ENCODE results near the gene RINL.
A peak's percentile ranks its signal among the peaks of the same experiment; 100 is the strongest.

Gene RINL

DNA sequence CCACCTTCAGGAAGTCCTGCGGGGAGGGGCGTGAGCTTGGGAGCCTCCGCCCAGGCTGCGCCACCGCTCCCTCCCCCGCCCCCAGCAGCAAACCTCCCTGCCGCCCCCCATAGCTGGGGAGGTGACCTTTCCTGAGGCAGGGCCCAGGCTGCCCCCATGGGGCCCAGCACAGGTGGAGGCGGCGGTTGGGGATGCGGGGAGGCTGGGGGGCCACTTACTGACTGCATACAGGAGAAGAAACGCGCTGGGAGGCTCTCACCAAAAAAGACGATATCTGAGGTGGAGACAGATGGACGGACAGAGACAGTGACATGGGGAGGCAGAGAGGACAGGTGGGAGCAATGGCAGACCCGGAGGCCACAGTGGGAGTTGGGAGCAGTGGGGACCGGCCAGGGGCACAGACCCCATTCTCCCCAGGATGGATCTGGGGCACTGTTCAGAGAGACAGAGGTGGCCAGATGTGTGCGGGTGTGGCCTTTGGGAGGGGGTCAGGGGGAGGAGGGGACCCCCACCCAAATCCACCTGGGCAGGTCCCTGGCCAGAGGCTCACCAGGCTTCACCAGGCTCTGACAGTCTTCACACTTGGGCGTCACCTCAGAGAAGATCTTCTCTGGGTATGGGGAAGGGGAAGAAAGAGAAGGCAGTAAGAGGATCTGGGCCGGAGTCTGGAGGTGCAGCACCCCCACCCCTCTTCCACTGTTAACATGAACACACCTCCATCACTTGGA, 3.0 kb upstream of the RINL start:
- Histone ChIP-seq H3K4me1 (ENCODE audit: control insufficient read depth in 1 of 2, insufficient read depth in 2 of 2, low read length in 2 of 2) (no peaks in the 10 kb centered on the region), H3K36me3 (ENCODE audit: control insufficient read depth in 1 of 2, insufficient read depth in 2 of 2, low read length in 2 of 2) (no peaks in the 10 kb centered on the region)

DNA sequence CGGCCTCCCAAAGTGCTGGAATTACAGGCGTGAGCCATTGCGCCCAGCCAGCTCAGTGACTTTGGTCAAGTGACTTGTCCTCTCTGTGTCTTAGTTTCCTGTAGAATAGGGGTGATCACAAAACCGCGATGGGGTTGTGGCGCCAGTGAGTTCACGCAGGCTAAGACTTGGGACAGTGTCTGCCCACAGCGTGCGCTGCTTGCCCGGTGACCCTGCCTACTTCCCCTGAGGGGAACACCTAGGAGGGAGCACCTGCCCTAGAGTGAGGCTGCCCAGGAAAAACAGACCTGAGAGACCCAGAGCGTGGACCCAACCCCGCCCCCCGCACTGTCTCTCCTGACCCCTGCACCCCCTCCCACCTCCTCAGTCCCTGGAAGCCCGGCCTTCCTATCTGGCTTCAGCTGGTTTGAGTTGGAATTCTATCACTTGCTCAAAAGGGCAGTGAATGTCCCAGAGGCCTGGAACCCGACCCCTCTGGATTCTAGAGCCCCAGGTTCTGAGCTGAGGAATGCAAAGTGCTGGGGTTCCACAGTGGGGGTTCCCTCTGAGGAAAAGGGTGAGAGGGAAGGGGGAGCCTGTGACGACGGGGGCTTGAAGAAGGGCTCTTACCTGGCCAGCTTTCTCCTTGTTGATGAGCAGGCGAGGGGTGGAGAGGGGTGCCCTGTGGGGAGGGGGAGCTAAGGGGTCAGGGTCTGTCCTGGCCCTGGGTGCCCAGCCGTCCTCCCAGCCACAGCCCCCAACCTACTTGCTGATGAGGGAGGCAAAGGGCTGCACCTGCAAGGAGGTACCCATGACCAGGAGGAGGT, 2.2 kb upstream of the RINL start:
- H3K79me1 ChIP-seq (ENCODE audit: low read length): no peaks in the 10 kb centered on the region
- no CpG with 5 or more reads among the region's 19 CpGs for WGBS (ENCODE audit: extremely low coverage, insufficient coverage, insufficient read length)
- no peaks in the 10 kb centered on the region for H3K9me3 ChIP-seq (ENCODE audit: insufficient read depth, low read depth, low read length)
- no peak overlapping the region for H4K91ac ChIP-seq (ENCODE audit: low read depth, low read length)
- no peak overlapping the region for H2BK5ac ChIP-seq (ENCODE audit: low read depth, low read length, poor library complexity)
- no peak overlapping the region for H2BK12ac ChIP-seq (ENCODE audit: low read length)
- H4K8ac ChIP-seq (ENCODE audit: low read depth, low read length): no peak overlapping the region
- no peak overlapping the region for H3K18ac ChIP-seq (ENCODE audit: low read length)
- no peak overlapping the region for H2AFZ ChIP-seq (ENCODE audit: insufficient read depth, low read length, poor library complexity)
- H3K36me3 ChIP-seq (ENCODE audit: control insufficient read depth in 1 of 2, insufficient read depth in 2 of 2, low read length in 2 of 2): no peaks in the 10 kb centered on the region
- H3K14ac ChIP-seq (ENCODE audit: low read length): no peak overlapping the region
- H3K27me3 ChIP-seq (ENCODE audit: insufficient read depth, low read length): no peaks in the 10 kb centered on the region
- no peak overlapping the region for H3K4ac ChIP-seq (ENCODE audit: low read depth, low read length)
- DNase-seq: no peak
- H2AK5ac ChIP-seq (ENCODE audit: low read length): no peak overlapping the region
- H3K4me2 ChIP-seq (ENCODE audit: low read length): no peak overlapping the region
- no peak overlapping the region for H3K27ac ChIP-seq (ENCODE audit: low read depth, low read length)
- H3K4me3 ChIP-seq (ENCODE audit: low read depth, low read length): no peak overlapping the region
- H3K9ac ChIP-seq (ENCODE audit: low read length): no peak overlapping the region
- no peak overlapping the region for H4K12ac ChIP-seq (ENCODE audit: low read depth, low read length)
- no peak overlapping the region for H3K23ac ChIP-seq (ENCODE audit: low read length)
- no peaks in the 10 kb centered on the region for H3K79me2 ChIP-seq (ENCODE audit: control insufficient read depth, insufficient read depth, low read length, poor library complexity)
- no peak overlapping the region for H2BK120ac ChIP-seq (ENCODE audit: insufficient read depth, low read length, poor library complexity)
- H3K4me1 ChIP-seq (ENCODE audit: control insufficient read depth in 1 of 2, insufficient read depth in 2 of 2, low read length in 2 of 2): no peaks in the 10 kb centered on the region

More for the DNA sequence above, 3.0 kb upstream of the RINL start:
- no peak overlapping the region for H4K91ac ChIP-seq (ENCODE audit: low read depth, low read length)
- H3K23ac ChIP-seq (ENCODE audit: low read length): no peak overlapping the region
- DNase-seq: no peak
- WGBS (ENCODE audit: extremely low coverage, insufficient coverage, insufficient read length): no CpG with 5 or more reads among the region's 19 CpGs
- no peaks in the 10 kb centered on the region for H3K79me1 ChIP-seq (ENCODE audit: low read length)
- H3K14ac ChIP-seq (ENCODE audit: low read length): no peak overlapping the region
- no peak overlapping the region for H3K18ac ChIP-seq (ENCODE audit: low read length)
- H2BK5ac ChIP-seq (ENCODE audit: low read depth, low read length, poor library complexity): no peak overlapping the region
- H3K4me3 ChIP-seq (ENCODE audit: low read depth, low read length): no peak overlapping the region
- no peak overlapping the region for H4K8ac ChIP-seq (ENCODE audit: low read depth, low read length)
- no peaks in the 10 kb centered on the region for H3K79me2 ChIP-seq (ENCODE audit: control insufficient read depth, insufficient read depth, low read length, poor library complexity)
- no peaks in the 10 kb centered on the region for H3K9me3 ChIP-seq (ENCODE audit: insufficient read depth, low read depth, low read length)
- H3K4ac ChIP-seq (ENCODE audit: low read depth, low read length): no peak overlapping the region
- H2BK120ac ChIP-seq (ENCODE audit: insufficient read depth, low read length, poor library complexity): no peak overlapping the region
- no peak overlapping the region for H3K9ac ChIP-seq (ENCODE audit: low read length)
- H4K12ac ChIP-seq (ENCODE audit: low read depth, low read length): no peak overlapping the region
- H3K27ac ChIP-seq (ENCODE audit: low read depth, low read length): no peak overlapping the region
- no peaks in the 10 kb centered on the region for H3K27me3 ChIP-seq (ENCODE audit: insufficient read depth, low read length)
- no peak overlapping the region for H3K4me2 ChIP-seq (ENCODE audit: low read length)
- no peak overlapping the region for H2BK12ac ChIP-seq (ENCODE audit: low read length)
- H2AFZ ChIP-seq (ENCODE audit: insufficient read depth, low read length, poor library complexity): no peak overlapping the region
- no peak overlapping the region for H2AK5ac ChIP-seq (ENCODE audit: low read length)

DNA sequence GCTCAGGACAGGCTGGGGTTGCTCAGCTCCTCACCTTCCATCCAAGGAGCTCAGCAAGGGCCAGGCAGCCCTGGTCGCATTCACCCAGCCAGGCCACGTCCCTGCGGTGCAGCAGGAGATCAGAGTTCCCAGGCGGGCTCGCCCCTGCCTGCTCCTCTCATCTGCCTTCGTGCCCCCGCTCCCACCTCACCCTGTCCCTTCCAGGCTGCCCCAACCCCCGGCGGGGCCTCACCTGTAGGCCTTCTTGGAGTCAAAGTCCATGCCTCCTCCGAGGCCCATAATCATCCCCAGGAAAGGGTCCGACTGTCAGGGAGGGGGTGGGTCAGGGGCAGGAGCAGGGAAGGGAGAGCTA, 1.3 kb upstream of the RINL start:
- Histone ChIP-seq H2BK12ac (ENCODE audit: low read length) (no peak overlapping the region), H3K9me3 (ENCODE audit: insufficient read depth, low read depth, low read length) (no peaks in the 10 kb centered on the region), H3K27ac (ENCODE audit: low read depth, low read length) (no peak overlapping the region), H3K4me2 (ENCODE audit: low read length) (no peak overlapping the region), H4K12ac (ENCODE audit: low read depth, low read length) (no peak overlapping the region), H4K8ac (ENCODE audit: low read depth, low read length) (no peak overlapping the region), H3K79me1 (ENCODE audit: low read length) (no peaks in the 10 kb centered on the region), H3K27me3 (ENCODE audit: insufficient read depth, low read length) (no peaks in the 10 kb centered on the region), H2BK5ac (ENCODE audit: low read depth, low read length, poor library complexity) (no peak overlapping the region), H3K23ac (ENCODE audit: low read length) (no peak overlapping the region), H3K79me2 (ENCODE audit: control insufficient read depth, insufficient read depth, low read length, poor library complexity) (no peaks in the 10 kb centered on the region), H2BK120ac (ENCODE audit: insufficient read depth, low read length, poor library complexity) (no peak overlapping the region), H3K4me1 (ENCODE audit: control insufficient read depth in 1 of 2, insufficient read depth in 2 of 2, low read length in 2 of 2) (no peaks in the 10 kb centered on the region), H2AK5ac (ENCODE audit: low read length) (no peak overlapping the region), H3K4ac (ENCODE audit: low read depth, low read length) (no peak overlapping the region), H2AFZ (ENCODE audit: insufficient read depth, low read length, poor library complexity) (no peak overlapping the region), H3K14ac (ENCODE audit: low read length) (no peak overlapping the region), H3K4me3 (ENCODE audit: low read depth, low read length) (no peak overlapping the region), H3K36me3 (ENCODE audit: control insufficient read depth in 1 of 2, insufficient read depth in 2 of 2, low read length in 2 of 2) (no peaks in the 10 kb centered on the region), H3K9ac (ENCODE audit: low read length) (no peak overlapping the region), H3K18ac (ENCODE audit: low read length) (no peak overlapping the region), H4K91ac (ENCODE audit: low read depth, low read length) (no peak overlapping the region)
- WGBS (ENCODE audit: extremely low coverage, insufficient coverage, insufficient read length): no CpG with 5 or more reads among the region's 11 CpGs
- no peak for DNase-seq

DNA sequence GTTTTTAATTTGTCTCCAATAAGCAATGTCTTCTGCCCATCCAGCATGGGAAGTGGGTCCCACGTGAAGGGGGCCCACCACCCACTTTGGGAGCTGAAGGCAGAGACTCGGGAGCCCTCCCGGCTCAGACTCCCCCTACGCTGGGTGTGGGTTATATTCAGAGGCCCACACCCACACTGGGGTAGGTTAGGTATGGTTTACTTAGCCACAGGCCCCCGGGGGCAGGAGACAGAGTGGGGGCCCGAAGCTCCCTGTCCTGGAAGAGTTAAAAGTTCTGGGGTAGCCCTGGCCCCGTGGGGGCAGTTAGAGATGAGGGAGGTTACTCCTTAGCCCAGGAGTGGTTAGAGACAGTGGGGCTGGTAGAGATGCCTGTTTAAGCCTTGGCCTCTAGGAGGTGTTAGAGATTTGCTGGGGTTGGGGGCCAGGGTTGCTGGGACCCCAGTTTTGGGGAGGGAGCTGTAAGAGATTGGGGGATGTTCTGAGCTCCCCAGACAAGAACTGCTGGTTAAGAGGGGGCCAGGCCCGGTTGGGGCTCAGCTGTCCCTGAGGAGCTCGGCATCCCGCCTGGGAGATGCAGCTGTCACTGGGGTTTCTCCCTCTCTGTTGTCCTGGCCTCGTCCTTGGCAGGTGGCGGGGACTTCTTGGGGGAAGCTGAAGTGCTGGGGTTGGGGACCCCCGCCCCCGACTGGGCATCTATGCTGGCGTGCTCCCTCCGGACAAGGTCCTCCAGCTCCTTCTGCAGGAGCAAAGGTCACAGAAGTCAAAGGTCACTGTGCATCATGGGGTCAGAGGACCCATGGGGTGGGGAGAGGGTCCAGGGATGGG, 712 bp upstream of the RINL start:
- no peaks in the 10 kb centered on the region for H3K27me3 ChIP-seq (ENCODE audit: insufficient read depth, low read length)
- H3K79me2 ChIP-seq (ENCODE audit: control insufficient read depth, insufficient read depth, low read length, poor library complexity): no peaks in the 10 kb centered on the region
- H3K4me3 ChIP-seq (ENCODE audit: low read depth, low read length): no peak overlapping the region
- no peak for DNase-seq
- no peak overlapping the region for H3K4ac ChIP-seq (ENCODE audit: low read depth, low read length)
- no peak overlapping the region for H3K9ac ChIP-seq (ENCODE audit: low read length)
- no peak overlapping the region for H2BK5ac ChIP-seq (ENCODE audit: low read depth, low read length, poor library complexity)
- no peak overlapping the region for H2AFZ ChIP-seq (ENCODE audit: insufficient read depth, low read length, poor library complexity)
- no peak overlapping the region for H4K91ac ChIP-seq (ENCODE audit: low read depth, low read length)
- peak overlapping the region; percentile 35 for H2AK5ac ChIP-seq (ENCODE audit: low read length)
- H4K12ac ChIP-seq (ENCODE audit: low read depth, low read length): no peak overlapping the region
- H3K23ac ChIP-seq (ENCODE audit: low read length): no peak overlapping the region
- H3K18ac ChIP-seq (ENCODE audit: low read length): no peak overlapping the region
- no peak overlapping the region for H3K27ac ChIP-seq (ENCODE audit: low read depth, low read length)
- WGBS (ENCODE audit: extremely low coverage, insufficient coverage, insufficient read length): no CpG with 5 or more reads among the region's 16 CpGs
- no peaks in the 10 kb centered on the region for H3K79me1 ChIP-seq (ENCODE audit: low read length)
- H3K4me2 ChIP-seq (ENCODE audit: low read length): no peak overlapping the region
- no peak overlapping the region for H3K14ac ChIP-seq (ENCODE audit: low read length)
- H3K9me3 ChIP-seq (ENCODE audit: insufficient read depth, low read depth, low read length): no peaks in the 10 kb centered on the region
- no peak overlapping the region for H2BK120ac ChIP-seq (ENCODE audit: insufficient read depth, low read length, poor library complexity)
- no peak overlapping the region for H4K8ac ChIP-seq (ENCODE audit: low read depth, low read length)
- no peaks in the 10 kb centered on the region for H3K4me1 ChIP-seq (ENCODE audit: control insufficient read depth in 1 of 2, insufficient read depth in 2 of 2, low read length in 2 of 2)
- H2BK12ac ChIP-seq (ENCODE audit: low read length): no peak overlapping the region
- H3K36me3 ChIP-seq (ENCODE audit: control insufficient read depth in 1 of 2, insufficient read depth in 2 of 2, low read length in 2 of 2): no peaks in the 10 kb centered on the region
